Measurements from ENCODE around the gene RPL4.

- TF ChIP-seq POLR2A (IDR thresholded peaks at IDR 0.05; ENCODE audit: low read length), result no peak
- TF ChIP-seq GATA1 (IDR thresholded peaks at IDR 0.05; ENCODE audit: low read depth, low read length), result no peak
Observed at GRCh38 chr15:66496951-66497501, 7.6 kb downstream of the RPL4 start.

Data from erythroblast (primary cell).